Adipose tissue (tissue), 3 donors: Measurements from ENCODE around the gene TBRG4. TPM values are rescaled to one million over a fixed set of nuclear protein-coding genes. Genes with fewer than 3 reads are reported as not detected.
"Not testable (repeated sequence)": the region's sequence is repeated elsewhere in the genome, so short reads cannot be mapped to it uniquely, and the experiment has no call there.

Experiments used
- H3K27ac ChIP-seq: one replicate; pipeline ENCODE4 v1.5.1; 2013; ENCODE audit warnings: low read depth, low read length
- WGBS, 3 donors: extraction: QIAGEN DNeasy Blood & Tissue Kit; methylation state at CpG; one replicate each; pipeline ENCODE4 v1.1.7; 2013; 5-methylcytosine and 5-hydroxymethylcytosine counted together
- polyA plus RNA-seq, 3 donors: library from polyadenylated mRNA; stranded (reverse); fragments of 200-250 nt; gene quantifications; one replicate each; pipeline ENCODE4 v1.2.3, GENCODE V29; 2013
- donor health status: healthy with polysubstance abuse.
- donor health status: Bipolar disorder and iron deficiency.
- donor health status: healthy.

Gene TBRG4
- polyA plus RNA-seq, 3 donors: 25.3 to 45.6 (median 27.1) TPM

DNA sequence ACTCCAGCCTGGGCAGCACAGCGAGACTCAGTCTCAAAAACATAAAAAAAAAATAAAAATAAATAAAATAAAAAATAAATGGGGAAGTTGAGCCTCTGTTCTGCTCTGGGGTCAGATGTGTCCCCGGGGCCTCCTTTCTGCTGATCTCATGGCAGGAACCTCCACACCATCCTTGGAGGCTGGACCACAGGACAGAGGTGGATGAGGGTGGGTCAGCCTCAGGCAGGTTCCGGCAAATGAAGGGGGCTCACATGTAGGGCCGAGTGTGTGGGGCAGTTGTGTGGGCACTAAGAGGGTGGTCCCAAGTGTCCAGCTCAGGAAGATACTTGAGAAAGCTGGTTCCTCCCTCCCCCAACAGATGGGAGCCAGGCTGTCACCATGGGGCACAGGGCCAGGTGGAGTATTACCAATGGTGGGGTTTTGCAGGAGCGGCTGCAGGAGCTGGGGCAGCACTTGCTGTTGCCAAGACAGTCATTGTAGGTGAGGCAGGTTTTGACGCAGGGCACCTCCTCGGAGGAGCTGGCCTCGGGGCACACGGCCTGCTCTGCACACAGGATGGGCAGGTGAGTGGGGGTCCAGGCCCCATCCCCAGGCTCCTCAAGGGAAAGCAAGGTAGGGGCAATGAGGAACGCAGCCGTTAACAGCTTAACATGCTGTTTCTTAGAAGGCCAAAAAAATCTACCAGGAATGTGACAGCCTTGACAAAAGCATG is 13.9 kb upstream of the TBRG4 start:
- no peak overlapping the region for H3K27ac ChIP-seq
- WGBS, 3 donors: 90 to 92% (median 91%) methylated on average over 11 of the region's 11 CpGs

DNA sequence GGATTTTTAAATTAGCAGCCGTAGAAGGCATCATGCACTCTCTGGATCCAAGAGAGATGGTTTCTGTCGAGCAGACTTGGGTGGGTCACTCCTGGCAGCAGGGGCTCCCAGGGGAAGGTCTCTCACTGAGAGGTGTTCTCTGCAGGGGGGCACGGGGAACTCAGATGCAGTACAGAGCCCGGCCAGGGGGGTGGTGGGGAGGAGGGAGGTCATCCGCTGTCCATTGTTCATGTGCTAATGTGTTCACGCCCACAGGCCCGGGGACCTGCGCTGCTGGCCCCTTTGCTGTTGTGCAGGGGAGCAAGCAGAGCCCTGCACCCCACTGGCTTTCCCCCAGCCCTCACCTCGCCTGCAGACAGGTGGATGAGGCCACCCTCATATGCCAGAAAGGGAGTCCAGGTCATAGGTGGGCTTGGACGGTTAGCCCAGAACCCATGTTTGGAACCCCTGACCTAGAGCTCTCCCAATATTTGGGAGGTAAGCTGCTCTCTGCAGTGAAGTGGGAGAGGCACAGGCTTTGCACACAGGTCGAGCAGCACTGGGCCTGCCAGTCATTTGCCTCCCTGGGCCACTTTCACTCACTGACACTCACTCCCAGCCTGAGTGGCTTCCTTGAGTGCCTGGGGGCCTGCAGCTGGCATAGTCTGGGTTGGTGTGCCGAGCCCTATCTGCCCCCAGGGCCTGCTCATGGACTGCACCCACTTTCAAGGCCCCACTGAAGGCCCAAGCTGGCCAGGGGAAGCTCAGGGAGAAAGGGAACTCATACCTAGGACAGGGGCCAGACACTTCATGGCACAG is 12.6 kb upstream of the TBRG4 start:
- WGBS, 3 donors: 78 to 79% (median 79%) methylated on average over 10 to 12 of the region's 12 CpGs
- no peak overlapping the region for H3K27ac ChIP-seq

DNA sequence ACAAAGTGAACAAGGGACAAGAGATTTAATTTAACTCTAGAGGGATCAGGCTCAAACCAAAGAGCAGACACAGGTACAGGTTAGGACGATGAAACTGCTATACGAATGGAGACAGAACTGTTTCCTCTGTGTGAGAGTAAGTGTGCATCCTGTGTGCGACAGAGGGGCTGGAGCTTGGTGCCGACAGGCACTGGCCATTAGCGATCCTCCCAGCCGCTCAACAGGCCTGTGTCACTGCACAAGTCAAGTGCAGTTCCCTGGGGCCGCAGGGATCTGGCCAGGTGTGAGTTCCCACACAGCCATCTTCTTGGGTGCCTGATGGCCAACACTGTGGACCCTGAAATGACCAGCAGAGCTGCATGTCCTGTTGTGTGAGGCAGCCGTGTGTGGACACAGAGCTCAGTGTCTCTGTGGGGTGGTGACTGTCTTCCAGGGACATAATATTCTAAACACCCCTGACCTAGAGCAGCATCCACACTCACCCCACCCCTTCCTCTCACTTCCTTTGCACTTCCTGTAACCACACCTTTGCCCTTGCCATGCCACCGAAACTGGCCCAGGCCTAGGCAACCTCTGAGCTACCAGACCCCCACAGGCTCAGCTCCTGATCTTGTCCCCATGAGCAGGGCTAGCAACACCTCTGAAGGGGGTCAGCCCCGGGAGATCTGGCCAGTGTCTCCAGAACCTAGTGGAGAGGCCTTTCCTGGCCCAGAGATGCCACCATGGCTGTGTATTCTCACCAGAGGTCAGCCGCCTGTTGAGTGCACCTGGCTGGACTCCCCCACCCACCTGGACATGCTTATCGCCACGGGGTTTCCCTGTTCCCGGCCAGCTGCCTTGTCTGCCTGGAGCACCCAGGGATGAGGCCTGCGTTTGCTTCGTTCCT is 11.7 kb upstream of the TBRG4 start:
- H3K27ac ChIP-seq: no peak overlapping the region
- 63 to 75% (median 73%) methylated on average over 15 to 16 of the region's 16 CpGs for WGBS, 3 donors

DNA sequence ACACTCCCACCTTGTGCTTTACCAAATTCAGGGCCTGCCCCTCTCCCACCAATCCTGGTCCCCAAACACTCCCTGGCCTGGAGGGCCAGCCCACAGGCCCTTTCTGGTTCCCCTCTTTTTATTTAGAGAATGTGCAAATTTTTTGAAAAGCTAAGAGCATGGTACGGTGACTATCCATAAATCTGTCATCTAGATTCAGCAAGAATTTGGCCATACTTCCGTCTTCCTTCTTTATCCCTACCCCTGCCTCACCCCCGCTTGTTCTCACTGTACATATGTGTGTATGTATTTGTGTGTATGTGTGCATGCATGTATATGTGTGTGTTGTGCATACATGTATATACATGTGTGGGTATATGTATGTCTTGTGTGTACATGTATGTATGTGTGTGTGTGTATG is 8.1 kb upstream of the TBRG4 start:
- H3K27ac ChIP-seq: no peak overlapping the region
- 81 to 93% (median 82%) methylated on average over 3 of the region's 3 CpGs for WGBS, 3 donors

DNA sequence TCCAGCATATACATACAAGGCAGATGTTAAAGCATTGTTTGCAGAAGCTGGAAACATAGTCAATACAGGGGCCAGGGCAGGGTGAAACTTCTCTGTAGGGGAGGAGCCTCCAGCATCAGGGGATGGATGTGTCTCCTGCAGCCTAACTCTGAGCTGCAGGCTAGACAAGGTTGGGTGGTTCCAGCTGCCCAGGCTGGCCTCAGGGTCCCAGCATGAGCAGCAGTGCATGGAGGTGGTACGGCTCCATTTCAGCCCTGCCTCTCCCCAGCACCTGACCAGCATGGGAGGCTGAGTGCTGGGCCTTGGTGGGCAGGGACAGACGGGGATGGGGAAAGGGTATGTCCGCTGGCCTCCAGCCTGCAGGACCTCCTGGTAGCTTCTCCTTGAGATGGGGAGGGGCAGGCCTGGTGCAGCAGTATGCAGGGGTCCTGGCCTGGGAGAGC is 7.4 kb upstream of the TBRG4 start:
- H3K27ac ChIP-seq: no peak overlapping the region
- 84 to 93% (median 89%) methylated on average over 3 of the region's 3 CpGs for WGBS, 3 donors

DNA sequence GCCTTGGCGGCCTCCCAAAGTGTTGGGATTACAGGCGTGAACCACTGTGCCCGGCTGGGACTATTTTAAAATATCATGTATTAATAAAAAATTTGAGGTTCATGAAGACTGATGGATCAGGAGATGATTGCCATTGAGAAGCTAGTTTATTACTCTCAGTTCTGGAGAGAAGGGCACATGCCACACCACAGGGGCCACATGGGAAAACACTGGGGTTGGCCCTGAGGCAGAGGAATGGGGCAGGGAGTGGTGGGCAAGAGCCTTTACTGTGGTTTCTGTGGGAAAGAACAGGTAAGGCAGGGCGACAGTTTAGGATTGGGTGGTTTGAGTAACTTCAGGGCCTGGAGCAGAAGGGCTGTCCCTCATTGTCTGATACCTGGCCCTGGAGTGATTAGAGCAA is 6.8 kb upstream of the TBRG4 start:
- no peak overlapping the region for H3K27ac ChIP-seq
- WGBS, 3 donors: 86 to 92% (median 89%) methylated on average over 4 of the region's 4 CpGs

DNA sequence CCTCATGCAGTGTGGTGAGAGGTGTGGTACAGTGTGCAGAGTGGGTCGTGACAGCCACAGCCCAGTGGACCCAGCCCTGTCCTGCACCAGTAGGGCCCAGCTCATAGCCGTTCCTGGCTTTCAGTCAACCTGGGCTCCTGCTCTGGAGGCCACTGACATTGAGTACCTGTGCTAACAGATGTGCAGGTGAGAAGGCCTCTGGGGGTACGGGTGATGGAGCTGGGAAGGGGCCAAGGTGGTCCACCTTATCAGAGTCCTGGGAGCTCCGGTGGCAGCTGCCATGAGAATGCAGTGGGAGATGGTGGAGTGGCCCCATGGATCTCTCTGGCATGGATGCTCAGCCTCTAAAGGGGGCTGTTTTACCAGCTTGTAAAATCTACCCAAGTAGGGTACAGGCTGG is 6.1 kb upstream of the TBRG4 start:
- no peak overlapping the region for H3K27ac ChIP-seq
- WGBS, 3 donors: 77 to 95% (median 79%) methylated on average over 4 of the region's 4 CpGs

DNA sequence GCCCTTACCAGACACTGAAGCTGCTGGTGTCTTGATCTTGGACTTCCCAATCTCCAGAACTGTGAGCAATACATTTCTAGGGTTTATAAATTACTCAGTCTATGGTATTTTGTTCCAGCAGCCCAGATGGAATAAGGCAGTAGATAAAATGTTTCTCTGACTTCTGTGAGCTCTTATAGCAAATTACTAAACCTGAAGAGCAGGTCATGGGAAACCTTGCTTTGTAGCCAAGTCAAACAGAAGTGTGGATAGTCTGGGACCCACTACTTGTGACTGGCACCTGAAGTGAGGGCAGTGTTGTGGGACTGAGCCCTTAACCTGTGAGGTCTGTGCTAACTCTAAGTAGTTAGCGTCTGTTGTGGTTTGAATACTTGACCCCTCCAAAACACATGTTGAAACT is 4.6 kb upstream of the TBRG4 start:
- 65 to 91% (median 86%) methylated on average over 1 of the region's 1 CpG for WGBS, 3 donors

DNA sequence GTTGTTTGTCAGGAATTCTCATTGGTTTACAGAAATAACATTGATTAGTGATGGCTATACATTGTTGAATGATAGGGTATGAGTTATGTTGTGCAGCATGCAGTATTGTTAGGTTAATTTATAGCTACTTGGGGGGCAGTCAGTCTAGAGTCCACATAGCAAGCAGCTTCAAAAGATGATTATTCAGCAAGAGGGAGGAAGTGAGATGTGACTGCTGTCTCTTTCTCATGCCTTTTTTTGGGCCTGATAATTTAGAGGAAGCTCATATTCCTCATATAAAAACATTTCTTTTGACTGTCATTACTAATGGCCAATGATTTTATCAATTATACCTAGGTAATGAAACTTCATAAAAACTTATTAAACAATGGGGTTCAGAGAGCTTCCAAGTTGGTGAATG is 3.4 kb upstream of the TBRG4 start:
- no peak overlapping the region for H3K27ac ChIP-seq

More for the DNA sequence above, 4.6 kb upstream of the TBRG4 start:
- no peak overlapping the region for H3K27ac ChIP-seq

DNA sequence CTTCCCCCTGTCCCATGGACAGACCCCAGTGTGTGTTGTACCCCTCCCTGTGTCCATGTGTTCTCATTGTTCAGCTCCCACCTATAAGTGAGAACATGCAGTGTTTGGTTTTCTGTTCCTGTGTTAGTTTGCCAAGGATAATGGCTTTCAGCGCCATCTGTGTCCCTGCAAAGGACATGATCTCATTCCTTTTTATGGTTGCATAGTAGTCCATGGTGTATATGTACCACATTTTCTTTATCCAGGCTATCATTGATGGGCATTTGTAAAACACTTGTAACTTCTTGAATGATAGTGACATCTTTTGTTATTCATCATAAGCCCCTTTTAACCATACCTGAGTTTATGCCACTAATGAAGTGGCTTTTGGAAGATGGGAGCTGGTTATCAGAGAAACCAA is 2.8 kb upstream of the TBRG4 start:
- not testable (repeated sequence) for H3K27ac ChIP-seq
- 70 to 89% (median 70%) methylated on average over 1 of the region's 1 CpG for WGBS, 3 donors

DNA sequence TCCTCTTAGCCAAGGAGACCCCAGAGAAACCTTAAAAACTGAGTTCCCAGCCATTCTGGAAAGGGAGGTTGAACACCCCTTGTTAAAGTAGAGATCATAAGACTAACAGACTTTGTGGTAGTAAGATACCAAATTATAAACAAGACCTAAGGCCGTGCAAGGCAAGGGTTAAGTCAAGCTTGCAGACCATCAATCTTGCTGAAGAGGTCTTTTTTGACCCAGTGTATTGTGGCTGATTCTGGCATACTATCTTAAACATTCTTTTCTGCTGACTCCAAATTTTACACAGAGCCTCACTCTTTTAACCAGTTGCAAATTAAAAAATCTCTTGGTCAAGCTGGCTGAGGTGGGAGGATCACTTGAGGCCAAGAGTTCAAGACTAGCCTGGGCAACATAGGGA is 1.2 kb upstream of the TBRG4 start:
- 73 to 83% (median 79%) methylated on average over 1 of the region's 1 CpG for WGBS, 3 donors
- no peak overlapping the region for H3K27ac ChIP-seq

DNA sequence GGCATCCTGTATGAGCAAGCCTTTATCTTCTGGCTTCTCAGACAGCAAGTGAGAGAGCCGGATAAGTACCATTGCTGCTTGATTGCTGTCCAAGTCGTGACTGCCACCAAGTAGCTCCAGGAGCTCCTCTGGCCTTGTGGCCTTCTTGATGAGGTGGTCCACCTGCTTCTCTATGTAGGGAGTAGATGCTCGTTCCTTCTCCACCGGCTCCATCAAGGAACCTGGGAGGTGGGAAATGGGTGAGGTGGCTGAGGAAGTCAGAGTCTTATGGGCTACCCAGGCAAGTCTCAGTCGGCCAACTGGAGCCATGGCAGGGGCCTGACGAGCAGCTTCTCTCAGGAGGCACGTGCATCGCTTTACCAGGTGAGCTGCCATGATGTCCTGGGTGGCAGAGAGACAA is 2.6 kb downstream of the TBRG4 start:
- WGBS, 3 donors: 72 to 83% (median 74%) methylated on average over 8 of the region's 8 CpGs
- no peak overlapping the region for H3K27ac ChIP-seq

DNA sequence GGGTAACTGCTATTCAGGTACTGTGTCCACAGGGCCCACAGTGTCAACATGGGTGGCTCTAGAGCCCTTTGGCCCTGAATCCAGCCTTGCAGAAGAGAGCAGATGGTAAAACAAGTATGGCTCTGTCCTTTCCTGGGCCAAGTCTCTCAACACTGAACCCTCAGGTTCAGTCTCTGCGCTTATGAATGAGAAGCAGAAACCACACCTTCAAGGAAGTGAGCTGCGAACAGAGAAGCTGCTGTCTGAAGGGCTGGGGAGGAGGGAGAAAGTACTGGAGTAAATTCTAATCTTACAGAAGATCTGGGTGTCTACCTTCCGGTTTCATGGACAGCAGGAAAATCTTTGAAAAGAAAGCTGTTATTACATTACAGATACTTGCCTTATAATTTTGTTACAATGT is 4.1 kb downstream of the TBRG4 start:
- no peak overlapping the region for H3K27ac ChIP-seq
- WGBS, 3 donors: 75 to 80% (median 79%) methylated on average over 3 of the region's 3 CpGs

DNA sequence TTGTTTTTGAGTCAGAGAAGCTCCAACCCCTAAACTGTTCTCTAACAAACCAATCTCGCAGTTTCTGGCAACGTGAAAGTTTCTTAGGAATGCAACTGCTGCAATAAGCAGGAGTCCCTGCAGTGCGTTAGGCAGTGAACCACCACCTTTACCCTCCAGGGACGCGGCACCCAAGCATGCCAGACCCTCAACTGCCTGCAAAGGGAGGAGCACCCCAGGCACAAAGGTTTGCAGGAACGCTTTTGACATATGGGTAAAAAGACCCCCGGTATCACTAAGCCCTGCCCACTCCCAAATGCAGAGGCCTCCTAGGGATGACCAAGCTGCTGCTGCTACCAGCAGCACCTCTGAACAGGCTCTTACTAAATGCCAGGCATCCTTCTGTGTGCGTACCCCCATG is 4.7 kb downstream of the TBRG4 start:
- 67 to 85% (median 78%) methylated on average over 8 of the region's 8 CpGs for WGBS, 3 donors
- no peak overlapping the region for H3K27ac ChIP-seq

DNA sequence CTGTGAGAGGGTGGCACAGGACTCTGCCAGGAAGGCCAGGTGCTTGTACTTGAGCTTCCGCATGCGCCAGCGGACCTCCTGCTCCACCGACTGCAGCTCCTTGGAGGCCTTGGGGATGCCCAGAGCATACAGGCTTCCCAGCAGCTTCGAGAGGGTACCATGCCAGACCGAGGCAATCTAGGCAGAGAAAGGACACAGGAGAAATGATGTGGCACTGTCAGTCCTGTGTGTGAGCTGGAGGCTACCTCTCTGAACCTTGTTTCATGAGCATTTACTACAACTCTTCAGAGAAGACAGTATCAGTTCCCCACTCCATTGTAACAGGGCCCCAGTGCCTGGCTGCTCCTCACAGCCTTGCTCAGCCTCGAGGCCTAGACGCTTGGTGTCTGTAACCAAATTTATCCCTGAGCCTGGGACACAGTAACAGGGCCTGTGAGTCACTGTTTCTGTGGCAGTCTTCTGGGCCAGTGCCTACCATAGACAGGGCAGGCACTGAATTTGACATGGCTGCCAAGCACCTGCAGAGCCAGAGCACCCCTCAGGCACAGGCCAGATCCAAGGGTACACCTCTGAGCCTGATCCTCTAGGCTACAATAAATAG is 5.8 kb downstream of the TBRG4 start:
- 93 to 94% (median 94%) methylated on average over 8 of the region's 8 CpGs for WGBS, 3 donors

DNA sequence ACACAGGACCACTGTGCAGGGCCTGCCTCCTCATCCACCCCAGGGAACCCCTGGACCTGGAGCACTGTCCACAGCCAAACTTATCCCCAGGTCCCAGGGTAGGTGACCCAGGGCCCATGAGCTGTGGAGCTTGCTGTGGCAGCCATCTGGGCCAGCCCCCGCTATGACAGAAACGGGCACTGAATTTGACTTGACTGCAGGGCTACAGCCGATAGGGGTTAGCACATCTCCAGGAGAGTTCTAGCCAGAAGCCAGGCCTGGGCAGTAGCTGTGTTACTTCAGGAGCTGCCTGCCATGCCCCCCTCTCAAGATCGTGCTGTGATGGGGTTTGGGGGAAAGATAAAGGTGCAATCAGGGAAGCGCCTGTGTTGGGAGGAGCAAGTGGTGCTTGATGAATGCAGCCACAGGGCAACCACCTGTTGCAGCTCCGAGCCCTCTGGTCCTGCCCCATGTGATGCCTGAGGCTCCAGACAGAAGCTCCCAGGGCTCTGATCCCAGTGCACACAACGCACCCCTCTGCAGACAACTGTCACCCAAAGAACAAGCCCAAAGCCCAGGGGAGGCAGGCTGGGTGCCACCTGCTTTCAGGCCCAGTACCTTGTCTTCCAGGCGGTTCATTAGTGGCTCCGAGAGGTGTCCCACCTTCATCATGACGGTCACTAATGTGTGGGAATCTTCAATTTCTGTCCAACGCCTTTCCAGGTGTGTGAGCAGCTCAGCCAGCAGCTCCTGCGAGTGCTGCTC is 6.5 kb downstream of the TBRG4 start:
- 87 to 97% (median 94%) methylated on average over 12 of the region's 12 CpGs for WGBS, 3 donors
- H3K27ac ChIP-seq: no peak overlapping the region

More for the DNA sequence above, 5.8 kb downstream of the TBRG4 start:
- no peak overlapping the region for H3K27ac ChIP-seq

DNA sequence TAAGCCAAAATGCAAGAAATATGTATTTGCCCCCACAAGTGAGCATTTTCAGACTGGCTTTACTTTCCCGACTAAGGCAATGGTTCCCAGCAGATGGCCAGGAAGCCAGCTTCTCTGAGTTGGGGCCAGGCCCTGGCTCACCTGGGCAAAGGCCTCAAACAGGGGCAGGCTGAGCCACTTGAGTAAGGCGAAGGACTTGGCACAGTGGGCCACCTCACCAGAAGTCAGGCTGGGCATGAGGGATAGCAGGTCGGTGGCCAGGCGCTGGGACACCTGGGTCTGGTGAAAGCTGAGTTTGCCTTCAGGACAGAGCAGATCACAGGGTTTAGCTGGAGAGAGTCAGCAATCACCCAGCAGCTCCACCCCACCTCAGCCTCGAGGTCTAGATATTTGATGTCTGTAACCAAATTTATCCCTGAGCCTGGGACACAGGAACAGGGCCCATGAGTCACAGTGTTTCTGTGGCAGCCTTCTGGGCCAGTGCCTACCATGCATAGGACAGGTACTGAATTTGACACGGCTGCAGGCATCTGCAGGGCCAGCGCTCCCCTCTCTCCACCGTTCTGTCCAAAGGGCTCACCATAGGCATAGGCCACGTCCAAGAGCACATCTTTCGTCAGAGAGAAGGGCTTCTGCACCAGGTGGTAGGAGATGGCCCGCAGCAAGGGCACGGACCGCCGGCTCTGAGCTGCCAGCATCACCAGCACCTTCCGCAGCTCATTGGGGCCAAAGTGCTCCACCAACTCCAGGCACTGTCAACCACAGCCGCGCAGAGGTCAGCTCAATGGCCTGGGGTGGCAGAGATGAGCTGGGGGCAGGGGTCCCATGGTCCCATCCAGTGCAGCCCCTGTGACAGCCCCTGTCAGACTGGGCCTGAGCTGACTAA is 7.3 kb downstream of the TBRG4 start:
- no peak overlapping the region for H3K27ac ChIP-seq
- 92 to 96% (median 95%) methylated on average over 17 of the region's 17 CpGs for WGBS, 3 donors
